CD8-positive, alpha-beta memory T cell (primary cell): Measurements from ENCODE around the gene CTRB1. TPM values are rescaled to one million over a fixed set of nuclear protein-coding genes. Genes with fewer than 3 reads are reported as not detected.
"Not testable (repeated sequence)": the region's sequence is repeated elsewhere in the genome, so short reads cannot be mapped to it uniquely, and the experiment has no call there.

Source experiments
- CTCF ChIA-PET: fragments of 350-600 bp; sonication (Branson Sonifier 250); formaldehyde crosslinking; loops from one replicate; lab custom pipeline; 2021; ENCODE audit warnings: antibody characterized with exemption; lab: Charles Lee
- POLR2A ChIA-PET: fragments of 350-600 bp; sonication (Branson Sonifier 250); formaldehyde crosslinking; loops from one replicate; lab custom pipeline; 2021; ENCODE audit warnings: antibody characterized with exemption; lab: Charles Lee
- DNase-seq, 5 donors: peaks; one replicate each; pipeline versions ENCODE4 v3.0.0 to v3.0.0-alpha.2; 2020 to 2022; ENCODE audit warnings: mixed read lengths in 1 of 5
- H3K27ac ChIP-seq: one replicate; pipeline ENCODE4 v1.7.0; 2013; ENCODE audit warnings: low read depth, mild to moderate bottlenecking, low read length, moderate library complexity
- H3K27me3 ChIP-seq: 2 replicates; pipeline ENCODE4 v1.7.0; 2013; ENCODE audit warnings: low read length, mild to moderate bottlenecking; ENCODE audit not compliant: insufficient read depth, poor library complexity, severe bottlenecking
- H3K36me3 ChIP-seq: 2 replicates; pipeline ENCODE4 v1.7.0; 2013; ENCODE audit warnings: mild to moderate bottlenecking, low read length, moderate library complexity; ENCODE audit not compliant: insufficient read depth
- H3K4me1 ChIP-seq: 2 replicates; pipeline ENCODE4 v1.7.0; 2013; ENCODE audit warnings: mild to moderate bottlenecking, low read length, moderate library complexity; ENCODE audit not compliant: insufficient read depth
- H3K4me3 ChIP-seq: 2 replicates; pipeline ENCODE4 v1.7.0; 2013; ENCODE audit warnings: mild to moderate bottlenecking, low read length
- H3K9me3 ChIP-seq: 2 replicates; pipeline ENCODE4 v1.7.0; 2013; ENCODE audit warnings: mild to moderate bottlenecking, low read length
- H3K27ac Mint-ChIP-seq, 8 donors: one replicate each; pipeline ENCODE4 v1.8.0; 2020 to 2021; ENCODE audit warnings: mixed read lengths in 8 of 8, mild to moderate bottlenecking in 6 of 8, inconsistent platforms in 3 of 8, moderate library complexity in 3 of 8
- H3K27me3 Mint-ChIP-seq, 2 donors: one replicate each; pipeline ENCODE4 v1.8.0; 2020 to 2021; ENCODE audit warnings: mixed read lengths in 2 of 2, mild to moderate bottlenecking in 1 of 2, moderate library complexity in 1 of 2
- H3K36me3 Mint-ChIP-seq, 3 donors: one replicate each; pipeline ENCODE4 v1.8.0; 2020 to 2021; ENCODE audit warnings: mixed read lengths in 3 of 3, inconsistent platforms in 1 of 3, mild to moderate bottlenecking in 1 of 3
- H3K4me1 Mint-ChIP-seq, 3 donors: one replicate each; pipeline ENCODE4 v1.8.0; 2020 to 2021; ENCODE audit warnings: mixed read lengths in 3 of 3, inconsistent platforms in 1 of 3, mild to moderate bottlenecking in 1 of 3
- H3K4me3 Mint-ChIP-seq, 7 donors: one replicate each; pipeline ENCODE4 v1.8.0; 2020 to 2021; ENCODE audit warnings: mixed read lengths in 7 of 7, mild to moderate bottlenecking in 6 of 7, moderate library complexity in 4 of 7, inconsistent platforms in 2 of 7
- H3K9me3 Mint-ChIP-seq, 5 donors: one replicate each; pipeline ENCODE4 v1.8.0; 2020 to 2022; ENCODE audit warnings: mixed read lengths in 5 of 5, mild to moderate bottlenecking in 3 of 5, moderate library complexity in 2 of 5, inconsistent platforms in 1 of 5
- polyA plus RNA-seq: library from polyadenylated mRNA; unstranded; fragments of 300-500 nt; fragmentation: Illumina TruSeq; gene quantifications from one replicate; pipeline ENCODE4 v1.2.3, GENCODE V29; 2021
- total RNA-seq, 2 experiments: library from RNA; stranded (reverse); gene quantifications; one replicate each; pipeline ENCODE4 v1.2.3, GENCODE V29; 2021

Gene CTRB1
- total and polyA plus RNA-seq, 3 experiments from 2014 or later: not detected

DNA sequence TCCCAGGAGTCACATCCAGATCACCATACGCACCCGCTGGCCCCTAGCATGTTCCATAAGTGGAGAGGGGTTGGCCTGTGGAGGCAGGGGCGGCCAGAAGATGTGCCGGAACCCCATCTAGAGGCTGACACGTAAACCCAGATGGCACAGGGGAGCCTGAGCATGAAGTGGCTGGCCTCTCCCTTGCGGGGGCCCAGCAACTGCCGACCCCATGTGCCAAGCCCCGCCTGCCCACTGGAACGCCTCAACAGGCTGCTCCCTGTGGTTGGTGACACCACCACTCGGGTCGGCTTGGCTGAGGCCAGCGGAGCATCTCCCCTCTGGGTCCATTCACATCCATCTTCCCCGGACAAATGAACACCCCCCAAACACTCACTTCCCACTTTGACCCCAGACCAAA, 23.2 kb downstream of the CTRB1 start:
- no peaks in the 10 kb centered on the region for H3K27me3 ChIP-seq
- no peak overlapping the region for H3K4me3 ChIP-seq
- DNase-seq: no peak
- no peaks in the 10 kb centered on the region for H3K36me3 Mint-ChIP-seq
- H3K4me1 Mint-ChIP-seq: peaks cover 0 to 4% (median 0%) of the 10 kb centered on the region in 3 donors
- H3K27ac Mint-ChIP-seq: no peak overlapping the region
- no peaks in the 10 kb centered on the region for H3K9me3 Mint-ChIP-seq
- H3K27ac ChIP-seq: no peak overlapping the region
- H3K27me3 Mint-ChIP-seq: peaks cover 0 to 4% of the 10 kb centered on the region in 2 donors
- H3K4me1 ChIP-seq: no peaks in the 10 kb centered on the region
- H3K9me3 ChIP-seq: no peaks in the 10 kb centered on the region
- ChIA-PET POLR2A (no interaction called here), CTCF (no interaction called here)
- no peaks in the 10 kb centered on the region for H3K36me3 ChIP-seq
- H3K4me3 Mint-ChIP-seq: no peak overlapping the region

GRCh38 chr16:75242436-75243078, 23.8 kb downstream of the CTRB1 start:
- H3K27me3 ChIP-seq, H3K27ac ChIP-seq, H3K36me3 ChIP-seq, H3K36me3 Mint-ChIP-seq, POLR2A ChIA-PET, H3K9me3 Mint-ChIP-seq, H3K4me1 ChIP-seq, H3K27ac Mint-ChIP-seq, H3K4me3 Mint-ChIP-seq, DNase-seq, H3K9me3 ChIP-seq, H3K27me3 Mint-ChIP-seq, H3K4me1 Mint-ChIP-seq, H3K4me3 ChIP-seq: not testable (repeated sequence)
- CTCF ChIA-PET: interaction anchor here (0.8 kb wide), 1 partner anchor 9 kb away, joined by 3 read pairs; no protein-coding TSS in a partner anchor

GRCh38 chr16:75243667-75244224, 25.0 kb downstream of the CTRB1 start:
- H3K4me1 Mint-ChIP-seq: peaks cover 0 to 7% (median 0%) of the 10 kb centered on the region in 3 donors
- POLR2A ChIA-PET: no interaction called here
- Histone ChIP-seq H3K36me3 (no peaks in the 10 kb centered on the region), H3K4me3 (no peak overlapping the region), H3K27ac (no peak overlapping the region), H3K27me3 (no peaks in the 10 kb centered on the region), H3K9me3 (no peaks in the 10 kb centered on the region), H3K4me1 (no peaks in the 10 kb centered on the region)
- CTCF ChIA-PET: no interaction called here
- DNase-seq: no peak
- H3K27me3 Mint-ChIP-seq: peaks cover 8 to 9% of the 10 kb centered on the region in 2 donors
- H3K4me3 Mint-ChIP-seq: no peak overlapping the region
- no peaks in the 10 kb centered on the region for H3K36me3 Mint-ChIP-seq
- no peak overlapping the region for H3K27ac Mint-ChIP-seq
- H3K9me3 Mint-ChIP-seq: no peaks in the 10 kb centered on the region

- H3K4me3 Mint-ChIP-seq: no peak overlapping the region
- H3K36me3 ChIP-seq: no peaks in the 10 kb centered on the region
- peaks cover 7 to 9% of the 10 kb centered on the region in 2 donors for H3K27me3 Mint-ChIP-seq
- H3K4me3 ChIP-seq: no peak overlapping the region
- no peaks in the 10 kb centered on the region for H3K27me3 ChIP-seq
- CTCF ChIA-PET: no interaction called here
- H3K9me3 Mint-ChIP-seq: no peaks in the 10 kb centered on the region
- no peak overlapping the region for H3K27ac ChIP-seq
- DNase-seq: no peak
- H3K36me3 Mint-ChIP-seq: no peaks in the 10 kb centered on the region
- POLR2A ChIA-PET: no interaction called here
- H3K9me3 ChIP-seq: no peaks in the 10 kb centered on the region
- peaks cover 0 to 7% (median 0%) of the 10 kb centered on the region in 3 donors for H3K4me1 Mint-ChIP-seq
- H3K4me1 ChIP-seq: no peaks in the 10 kb centered on the region
- no peak overlapping the region for H3K27ac Mint-ChIP-seq
These were observed 25.5 kb downstream of the CTRB1 start for GRCh38 chr16:75244225-75244809.

GRCh38 chr16:75244844-75245758, 26.3 kb downstream of the CTRB1 start:
- H3K27ac ChIP-seq: no peak overlapping the region
- no peaks in the 10 kb centered on the region for H3K36me3 ChIP-seq
- H3K4me1 ChIP-seq: no peaks in the 10 kb centered on the region
- no peaks in the 10 kb centered on the region for H3K9me3 Mint-ChIP-seq
- DNase-seq: no peak
- peaks cover 0 to 11% (median 0%) of the 10 kb centered on the region in 3 donors for H3K4me1 Mint-ChIP-seq
- H3K36me3 Mint-ChIP-seq: no peaks in the 10 kb centered on the region
- peaks cover 10 to 13% of the 10 kb centered on the region in 2 donors for H3K27me3 Mint-ChIP-seq
- no peak overlapping the region for H3K27ac Mint-ChIP-seq
- CTCF ChIA-PET: no interaction called here
- POLR2A ChIA-PET: interaction anchor here (0.6 kb wide), 1 partner anchor 60 kb away, joined by 3 read pairs; no protein-coding TSS in a partner anchor
- no peak overlapping the region for H3K4me3 Mint-ChIP-seq
- no peak overlapping the region for H3K4me3 ChIP-seq
- H3K27me3 ChIP-seq: no peaks in the 10 kb centered on the region
- H3K9me3 ChIP-seq: no peaks in the 10 kb centered on the region

DNA sequence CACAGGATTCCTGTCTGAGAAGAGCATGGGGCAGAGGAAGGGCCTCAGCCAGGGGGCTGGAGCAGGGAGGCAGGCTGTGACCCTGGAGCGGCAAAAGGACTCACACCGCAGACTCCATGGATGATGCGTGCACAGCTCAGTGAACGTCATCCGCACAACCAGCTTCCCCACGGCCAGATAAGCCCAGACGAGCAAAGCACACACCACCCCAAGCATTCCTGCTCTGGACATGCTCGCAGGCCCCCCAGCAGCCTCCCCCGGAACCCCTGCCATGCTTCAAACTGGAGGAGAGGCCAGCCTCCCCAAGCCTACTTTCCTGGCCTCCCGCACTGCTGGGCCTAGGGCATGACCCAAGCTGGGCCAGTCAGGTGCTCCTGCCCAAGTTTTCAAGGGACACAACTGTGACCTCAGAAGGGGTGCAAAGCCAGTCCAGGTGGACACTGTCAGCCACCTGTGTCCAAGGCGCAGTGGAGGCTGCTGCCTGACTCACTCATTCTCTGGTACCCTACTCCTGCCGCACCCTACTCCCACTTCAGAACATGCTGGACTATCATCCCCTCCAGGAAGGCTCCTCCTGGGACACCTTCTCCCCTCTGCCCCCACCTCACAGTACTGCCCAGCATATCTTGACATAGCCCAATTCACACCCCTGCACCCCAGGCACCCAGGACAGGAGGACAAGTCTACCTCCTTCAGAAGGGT, 27.9 kb downstream of the CTRB1 start:
- H3K4me3 Mint-ChIP-seq: no peak overlapping the region
- H3K27me3 Mint-ChIP-seq: peaks cover 15 to 18% of the 10 kb centered on the region in 2 donors
- H3K27ac Mint-ChIP-seq: no peak overlapping the region
- Histone ChIP-seq H3K9me3 (no peaks in the 10 kb centered on the region), H3K27me3 (peaks cover 5% of the 10 kb centered on the region), H3K27ac (no peak overlapping the region), H3K36me3 (no peaks in the 10 kb centered on the region), H3K4me3 (no peak overlapping the region), H3K4me1 (no peaks in the 10 kb centered on the region)
- H3K9me3 Mint-ChIP-seq: no peaks in the 10 kb centered on the region
- H3K4me1 Mint-ChIP-seq: peaks cover 0 to 17% (median 2%) of the 10 kb centered on the region in 3 donors
- DNase-seq: no peak
- no peaks in the 10 kb centered on the region for H3K36me3 Mint-ChIP-seq
- ChIA-PET POLR2A (no interaction called here), CTCF (interaction anchor here (0.9 kb wide), 1 partner anchor 12 kb away, joined by 3 read pairs; no protein-coding TSS in a partner anchor)

DNA sequence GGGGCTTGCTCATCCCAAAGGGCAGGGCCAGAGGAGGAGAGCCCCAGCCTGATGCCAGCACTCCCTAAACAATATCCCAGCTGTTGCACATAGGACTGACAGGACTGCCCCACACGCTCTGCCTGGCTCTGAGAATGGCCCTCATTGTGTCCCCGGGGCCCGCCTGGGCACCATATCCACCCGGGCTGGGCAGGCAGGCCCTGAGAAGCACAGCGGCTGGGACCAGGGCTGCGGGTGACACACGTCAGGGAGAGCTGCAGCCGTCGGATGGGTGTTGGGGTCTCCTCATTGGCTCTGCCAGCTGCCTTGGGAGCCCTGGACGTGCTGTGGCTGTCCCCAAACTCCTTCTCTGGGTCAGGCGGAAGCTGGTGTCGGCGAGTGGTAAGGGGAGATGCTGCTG, 28.5 kb downstream of the CTRB1 start:
- ChIA-PET CTCF (interaction anchor here (0.8 to 1.1 kb wide), 3 partner anchors 10 to 48 kb away, joined by 3 read pairs; no protein-coding TSS in a partner anchor), POLR2A (no interaction called here)
- H3K4me3 ChIP-seq: no peak overlapping the region
- Mint-ChIP-seq H3K36me3 (no peaks in the 10 kb centered on the region), H3K27ac (no peak overlapping the region), H3K27me3 (peaks cover 21 to 23% of the 10 kb centered on the region in 2 donors), H3K9me3 (no peaks in the 10 kb centered on the region), H3K4me1 (peaks cover 0 to 23% (median 7%) of the 10 kb centered on the region in 3 donors), H3K4me3 (no peak overlapping the region)
- DNase-seq: no peak
- no peaks in the 10 kb centered on the region for H3K4me1 ChIP-seq
- H3K36me3 ChIP-seq: no peaks in the 10 kb centered on the region
- H3K27ac ChIP-seq: no peak overlapping the region
- H3K9me3 ChIP-seq: no peaks in the 10 kb centered on the region
- H3K27me3 ChIP-seq: peaks cover 11% of the 10 kb centered on the region
